ENCODE results near the gene SERPINH1.

DNA sequence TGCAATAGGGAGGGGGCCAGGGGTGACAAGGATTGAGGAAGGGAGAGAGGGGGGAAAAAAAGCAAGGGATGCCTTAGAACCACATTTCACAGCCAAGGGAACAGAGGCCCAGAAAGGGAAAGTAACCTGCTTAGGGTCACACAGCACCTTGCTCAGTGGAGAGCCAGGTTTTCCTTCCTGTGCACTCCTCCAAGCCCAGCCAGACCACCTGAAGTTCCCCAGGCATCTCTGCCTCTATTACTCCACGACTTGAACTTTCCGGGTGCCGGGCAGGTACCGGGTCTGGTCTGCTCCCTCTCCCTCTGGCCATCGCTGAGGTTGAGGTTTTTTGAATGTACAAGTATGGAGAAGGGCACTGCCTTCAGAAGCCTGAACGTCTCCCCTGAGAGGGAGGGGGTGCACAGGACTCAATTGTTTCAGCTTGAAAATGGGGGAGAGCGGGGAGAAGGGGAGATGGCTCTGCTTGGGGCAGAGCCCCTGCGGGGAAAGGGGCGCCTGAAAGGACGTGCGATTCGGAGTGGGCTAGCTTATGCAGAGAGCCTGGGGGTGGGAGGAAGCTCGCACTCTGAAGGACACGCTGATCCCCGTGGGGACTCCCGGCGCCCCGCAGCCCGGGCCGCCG is 516 bp upstream of the SERPINH1 start:
- TF ChIP-seq CEBPB (IDR thresholded peaks at IDR 0.05) (no peak), TAF1 (IDR thresholded peaks at IDR 0.05; ENCODE audit: low read depth) (no peak), TCF12 (IDR thresholded peaks at IDR 0.05; ENCODE audit: low read depth) (no peak)
